GM23338 (cell line): ENCODE results near the gene SAPCD1. TPM values are rescaled to one million over a fixed set of nuclear protein-coding genes. Genes with fewer than 3 reads are reported as not detected.

Source experiments
- ATAC-seq: fragments of 200-7000 bp; cut with Tn5 transposase; 3 replicates; pipeline ENCODE4 v1.9.1; 2020
- DNase-seq: peaks from one replicate; pipeline ENCODE4 v3.0.0-alpha.2; 2015; ENCODE audit warnings: low spot score
- H2AFZ ChIP-seq: fragments of 200-600 bp; sonication (generic); 2 replicates; pipeline ENCODE4 v1.8.0; 2016; ENCODE audit warnings: antibody characterized with exemption, mild to moderate bottlenecking, moderate library complexity
- H3F3A ChIP-seq: fragments of 200-600 bp; sonication (generic); replicated peaks from 2 replicates; pipeline ENCODE4 v1.8.0; 2017; ENCODE audit warnings: antibody characterized with exemption, mixed run types, low read depth
- H3K27ac ChIP-seq: fragments of 200-600 bp; sonication (generic); 2 replicates; pipeline ENCODE4 v1.6.1; 2016; ENCODE audit warnings: low read depth
- H3K27me3 ChIP-seq: fragments of 200-600 bp; sonication (generic); 2 replicates; pipeline ENCODE4 v1.8.0; 2016; ENCODE audit warnings: mild to moderate bottlenecking, mixed run types, moderate library complexity; ENCODE audit not compliant: insufficient read depth
- H3K36me3 ChIP-seq: fragments of 200-600 bp; sonication (generic); 2 replicates; pipeline ENCODE4 v1.8.0; 2016; ENCODE audit warnings: mild to moderate bottlenecking; ENCODE audit not compliant: insufficient read depth
- H3K4me1 ChIP-seq: fragments of 200-600 bp; sonication (generic); 2 replicates; pipeline ENCODE4 v1.8.0; 2016; ENCODE audit warnings: mild to moderate bottlenecking, moderate library complexity; ENCODE audit not compliant: insufficient read depth
- H3K4me2 ChIP-seq: fragments of 200-600 bp; sonication (generic); 2 replicates; pipeline ENCODE4 v1.7.1; 2017; ENCODE audit warnings: mixed run types
- H3K4me3 ChIP-seq: fragments of 200-600 bp; sonication (generic); 2 replicates; pipeline ENCODE4 v1.6.1; 2016; ENCODE audit warnings: mixed run types
- H3K79me2 ChIP-seq: fragments of 200-600 bp; sonication (generic); replicated peaks from 2 replicates; pipeline ENCODE4 v1.8.0; 2017; ENCODE audit warnings: mild to moderate bottlenecking; ENCODE audit not compliant: insufficient read depth
- H3K9me2 ChIP-seq: fragments of 200-600 bp; sonication (generic); 2 replicates; pipeline ENCODE4 v1.8.0; 2017; ENCODE audit not compliant: insufficient read depth
- H4K20me1 ChIP-seq: fragments of 200-600 bp; sonication (generic); replicated peaks from 2 replicates; pipeline ENCODE4 v1.8.0; 2017; ENCODE audit warnings: mild to moderate bottlenecking; ENCODE audit not compliant: insufficient read depth
- H3K27ac Mint-ChIP-seq: 2 replicates; pipeline ENCODE4 v1.8.0; 2020; ENCODE audit warnings: inconsistent platforms, mild to moderate bottlenecking, moderate library complexity, mixed read lengths
- H3K27me3 Mint-ChIP-seq: 3 replicates; pipeline ENCODE4 v1.8.0; 2022; ENCODE audit warnings: low read depth, mild to moderate bottlenecking, moderate library complexity, mixed read lengths, inconsistent platforms; ENCODE audit not compliant: insufficient read depth, poor library complexity
- H3K36me3 Mint-ChIP-seq: 3 replicates; pipeline ENCODE4 v1.8.0; 2021; ENCODE audit warnings: low read depth, mild to moderate bottlenecking, inconsistent platforms, moderate library complexity, mixed read lengths
- H3K4me1 Mint-ChIP-seq: 3 replicates; pipeline ENCODE4 v1.8.0; 2020; ENCODE audit warnings: mild to moderate bottlenecking, inconsistent platforms, mixed read lengths
- H3K4me3 Mint-ChIP-seq: 3 replicates; pipeline ENCODE4 v1.8.0; 2021; ENCODE audit warnings: moderate library complexity, mild to moderate bottlenecking, inconsistent platforms, mixed read lengths
- H3K9me3 Mint-ChIP-seq: 3 replicates; pipeline ENCODE4 v1.8.0; 2020; ENCODE audit warnings: moderate library complexity, mild to moderate bottlenecking, inconsistent platforms, mixed read lengths
- CREB1 ChIP-seq: fragments of 250-450 bp; sonication (Bioruptor Pico); IDR thresholded peaks from 2 replicates; pipeline ENCODE4 v1.5.0; 2020; ENCODE audit warnings: low read depth, mild to moderate bottlenecking, moderate library complexity
- CTCF ChIP-seq, 2 experiments: fragments of 200-600 bp in 1 of 2; sonication (generic) in 1 of 2; conservative IDR thresholded peaks; 2 replicates each; pipeline versions ENCODE4 v1.5.1 to v1.6.1; 2016 to 2017; ENCODE audit warnings: antibody characterized with exemption in 2 of 2, low read depth in 2 of 2, mild to moderate bottlenecking in 2 of 2, moderate library complexity in 1 of 2
- ETS1 ChIP-seq: IDR thresholded peaks from 2 replicates; pipeline ENCODE4 v1.6.1; 2016; ENCODE audit warnings: antibody characterized with exemption
- EZH2 ChIP-seq: fragments of 200-600 bp; sonication (generic); IDR thresholded peaks from one replicate; pipeline ENCODE4 v1.8.0; 2017; ENCODE audit warnings: antibody characterized with exemption, mild to moderate bottlenecking, low read depth; ENCODE audit not compliant: unreplicated experiment
- EZH2phosphoT487 ChIP-seq: fragments of 200-600 bp; sonication (generic); IDR thresholded peaks from one replicate; pipeline ENCODE4 v1.8.1; 2018; ENCODE audit warnings: antibody characterized with exemption; ENCODE audit not compliant: unreplicated experiment
- JUNB ChIP-seq: IDR thresholded peaks from one replicate; pipeline ENCODE4 v1.6.1; 2016; ENCODE audit warnings: antibody characterized with exemption; ENCODE audit not compliant: unreplicated experiment
- NANOG ChIP-seq: IDR thresholded peaks from 2 replicates; pipeline ENCODE4 v1.6.1; 2016; ENCODE audit warnings: antibody characterized with exemption, borderline replicate concordance
- POLR2AphosphoS5 ChIP-seq: IDR thresholded peaks from 2 replicates; pipeline ENCODE4 v1.6.1; 2016; ENCODE audit warnings: antibody characterized with exemption, low read depth
- REST ChIP-seq: IDR thresholded peaks from one replicate; pipeline ENCODE4 v1.6.1; 2018; ENCODE audit warnings: antibody characterized with exemption; ENCODE audit not compliant: unreplicated experiment
- STAT1 ChIP-seq: IDR thresholded peaks from one replicate; pipeline ENCODE4 v1.6.1; 2016; ENCODE audit warnings: antibody characterized with exemption; ENCODE audit not compliant: unreplicated experiment
- ZNF114 ChIP-seq: fragments of 250-450 bp; sonication (Bioruptor Pico); IDR thresholded peaks from 2 replicates; pipeline ENCODE4 v1.5.0; 2020; ENCODE audit warnings: mild to moderate bottlenecking, moderate library complexity
- ZNF331 ChIP-seq: fragments of 250-450 bp; sonication (Bioruptor Pico); IDR thresholded peaks from 2 replicates; pipeline ENCODE4 v1.5.0; 2020; ENCODE audit warnings: low read depth, mild to moderate bottlenecking, moderate library complexity
- ZNF462 ChIP-seq: fragments of 250-450 bp; sonication (Bioruptor Pico); IDR thresholded peaks from 2 replicates; pipeline ENCODE4 v1.5.0; 2020; ENCODE audit warnings: mild to moderate bottlenecking, moderate library complexity
- polyA plus RNA-seq: library from polyadenylated mRNA; unstranded; fragments of >200 nt; fragmentation: Nextera tagmentation; extraction: Ambion mirVana; gene quantifications from 2 replicates; pipeline ENCODE4 v1.2.1, GENCODE V29; 2016
- total RNA-seq: library from RNA; depleted of rRNA; stranded (reverse); fragments of >200 nt; shearing (Covaris generic); gene quantifications from 2 replicates; pipeline ENCODE4 v1.2.3, GENCODE V29; 2014

Gene SAPCD1
- total and polyA plus RNA-seq, 2 experiments from 2014 or later: 3.9 to 5.0 TPM

GRCh38 chr6:31739639-31740396, 22.6 kb upstream of the SAPCD1 start, which contains the start of gene MSH5:
TSS of gene MSH5 (plus strand) at chr6:31740005. CDS start at chr6:31740467, 462 bp downstream.
- Mint-ChIP-seq H3K4me3 (peak within 1 kb of the TSS; percentile 78), H3K36me3 (peaks cover 17% of the 10 kb centered on the region), H3K9me3 (no peaks in the 10 kb centered on the region; the same call in 2 of the 3 replicates), H3K27me3 (peaks cover 27% of the 10 kb centered on the region), H3K4me1 (peaks cover 42% of the 10 kb centered on the region), H3K27ac (peak within 1 kb of the TSS; percentile 97)
- Histone ChIP-seq H3K4me2 (peak within 1 kb of the TSS; percentile 93), H3K9me2 (no peaks in the 10 kb centered on the region), H2AFZ (peak within 1 kb of the TSS; percentile 67), H3K36me3 (peaks cover 4% of the 10 kb centered on the region; the same call in 1 of the 2 replicates), H3K4me3 (peak within 1 kb of the TSS; percentile 68), H3K27me3 (no peaks in the 10 kb centered on the region), H4K20me1 (no peaks in the 10 kb centered on the region), H3K79me2 (peaks cover 13% of the 10 kb centered on the region), H3F3A (peaks cover 22% of the 10 kb centered on the region), H3K4me1 (peaks cover 36% of the 10 kb centered on the region), H3K27ac (peak within 1 kb of the TSS; percentile 92)
- TF ChIP-seq POLR2AphosphoS5: peak; percentile 69
- no peak for TF ChIP-seq ZNF114 (CRISPR knock-in tag)
- TF ChIP-seq ETS1: no peak
- TF ChIP-seq CREB1 (CRISPR knock-in tag): peak; percentile 45; the same call in 1 of the 2 replicates
- TF ChIP-seq STAT1: no peak
- no peak for TF ChIP-seq ZNF462 (CRISPR knock-in tag)
- no peak for TF ChIP-seq REST
- no peak for TF ChIP-seq CTCF (conservative IDR thresholded peaks at IDR 0.05; ENCODE audit: low read depth in 2 of 2)
- TF ChIP-seq EZH2: no peak
- TF ChIP-seq EZH2phosphoT487: no peak
- TF ChIP-seq JUNB: no peak
- no peak for TF ChIP-seq NANOG
- TF ChIP-seq ZNF331: no peak
- ATAC-seq (peak; percentile 84), DNase-seq (peak; percentile 100)
